ENCODE results near the gene NLRP6.

- TF ChIP-seq CTCF (IDR thresholded peaks at IDR 0.05) (no peak), EP300 (IDR thresholded peaks at IDR 0.05) (no peak), POLR2A (IDR thresholded peaks at IDR 0.05) (no peak)
Measured at GRCh38 chr11:298406-299065, 20.3 kb downstream of the NLRP6 start.

Data from gastroesophageal sphincter (tissue), 3 donors.